GM19468 (cell line): Measurements from ENCODE around the gene GAL3ST3.

Experiments
- ATAC-seq: cut with Tn5 transposase; IDR thresholded peaks from one replicate; pipeline ENCODE4 v1.9.1; 2021; ENCODE audit warnings: mild to moderate bottlenecking, moderate library complexity, moderate number of reproducible peaks; ENCODE audit not compliant: unreplicated experiment; ENCODE audit errors: extremely low read depth

The GAL3ST3 gene

GRCh38 chr11:66070604-66071380 lies 21.8 kb upstream of the GAL3ST3 start:
- no peak for ATAC-seq

- peak; percentile 42 for ATAC-seq
These were observed 21.0 kb upstream of the GAL3ST3 start, which contains the start of gene PACS1 for GRCh38 chr11:66069715-66070603. TSS of gene PACS1 (plus strand) at chr11:66070272. CDS start at chr11:66070487, 215 bp downstream.

GRCh38 chr11:66068923-66069714 lies 20.2 kb upstream of the GAL3ST3 start:
- no peak for ATAC-seq

DNA sequence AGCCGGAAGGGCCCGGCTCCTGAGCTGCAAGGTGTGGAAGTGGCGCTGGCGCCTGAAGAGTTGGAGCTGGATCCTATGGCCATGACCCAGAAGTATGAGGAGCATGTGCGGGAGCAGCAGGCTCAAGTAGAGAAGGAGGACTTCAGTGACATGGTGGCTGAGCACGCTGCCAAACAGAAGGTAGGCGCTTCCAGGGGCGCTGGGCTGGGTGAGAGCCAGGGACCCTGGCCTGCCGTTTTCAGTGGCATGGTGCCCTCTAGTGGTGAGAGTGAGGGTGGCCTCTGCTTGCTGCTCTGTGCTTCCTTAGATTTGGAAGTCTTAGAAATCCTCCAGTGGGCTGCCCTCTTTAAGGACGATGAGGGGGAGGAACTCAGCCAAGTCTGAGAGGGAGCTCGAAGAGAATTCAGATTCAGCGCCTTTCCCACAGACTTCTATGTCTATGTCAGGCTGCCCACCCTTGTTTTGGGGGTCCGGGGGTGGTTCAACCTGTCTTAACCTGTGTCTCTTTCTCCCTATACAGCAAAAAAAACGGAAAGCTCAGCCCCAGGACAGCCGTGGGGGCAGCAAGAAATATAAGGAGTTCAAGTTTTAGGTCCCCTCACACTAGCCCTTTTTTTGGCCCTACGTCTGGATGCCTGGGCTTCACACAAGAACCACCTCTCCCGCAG lies 19.3 kb upstream of the GAL3ST3 start:
- no peak for ATAC-seq

GRCh38 chr11:66067640-66068039 lies 18.7 kb upstream of the GAL3ST3 start:
- ATAC-seq: no peak

- no peak for ATAC-seq
These were observed 17.8 kb upstream of the GAL3ST3 start for GRCh38 chr11:66066751-66067150.

DNA sequence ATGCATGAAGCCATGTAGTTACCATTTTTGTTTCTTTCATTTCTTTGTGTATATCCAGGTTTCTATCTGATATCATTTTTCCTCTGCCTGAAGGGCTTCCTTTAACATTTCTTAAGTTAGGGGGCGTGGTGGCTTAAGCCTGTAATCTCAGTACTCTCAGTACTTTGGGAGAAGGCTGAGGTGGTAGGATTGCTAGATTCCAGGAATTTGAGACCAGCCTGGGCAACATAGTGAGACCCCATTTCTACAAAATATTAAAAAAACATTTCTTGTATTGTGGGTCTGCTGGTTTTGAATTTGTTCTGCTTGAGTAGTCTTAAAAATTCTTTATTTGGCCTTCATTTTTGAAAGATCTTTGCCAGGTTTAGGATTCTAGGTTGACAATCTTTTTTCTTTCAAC lies 15.6 kb upstream of the GAL3ST3 start:
- ATAC-seq: no peak

DNA sequence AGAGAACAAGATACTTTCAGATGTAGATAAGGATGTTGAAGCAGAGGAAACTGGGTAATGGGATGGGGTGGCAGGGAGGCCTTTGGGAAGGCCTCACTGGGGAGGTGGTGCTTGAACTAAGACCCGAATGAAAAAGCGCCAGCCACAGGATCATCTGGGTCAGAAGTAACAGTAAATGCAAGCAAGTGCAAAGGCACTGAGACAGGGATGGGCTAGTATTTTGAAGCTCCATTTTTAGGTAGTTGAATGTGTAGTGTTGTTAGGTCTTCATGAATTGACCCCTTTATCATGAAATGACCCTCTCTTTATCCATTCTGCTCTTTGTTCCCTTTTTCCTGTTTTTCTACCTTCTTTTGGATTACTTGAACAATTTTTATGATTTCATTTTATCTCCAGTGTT lies 14.9 kb upstream of the GAL3ST3 start:
- ATAC-seq: no peak

GRCh38 chr11:66062408-66062807 lies 13.4 kb upstream of the GAL3ST3 start:
- no peak for ATAC-seq

GRCh38 chr11:66061268-66061667 lies 12.3 kb upstream of the GAL3ST3 start:
- no peak for ATAC-seq

DNA sequence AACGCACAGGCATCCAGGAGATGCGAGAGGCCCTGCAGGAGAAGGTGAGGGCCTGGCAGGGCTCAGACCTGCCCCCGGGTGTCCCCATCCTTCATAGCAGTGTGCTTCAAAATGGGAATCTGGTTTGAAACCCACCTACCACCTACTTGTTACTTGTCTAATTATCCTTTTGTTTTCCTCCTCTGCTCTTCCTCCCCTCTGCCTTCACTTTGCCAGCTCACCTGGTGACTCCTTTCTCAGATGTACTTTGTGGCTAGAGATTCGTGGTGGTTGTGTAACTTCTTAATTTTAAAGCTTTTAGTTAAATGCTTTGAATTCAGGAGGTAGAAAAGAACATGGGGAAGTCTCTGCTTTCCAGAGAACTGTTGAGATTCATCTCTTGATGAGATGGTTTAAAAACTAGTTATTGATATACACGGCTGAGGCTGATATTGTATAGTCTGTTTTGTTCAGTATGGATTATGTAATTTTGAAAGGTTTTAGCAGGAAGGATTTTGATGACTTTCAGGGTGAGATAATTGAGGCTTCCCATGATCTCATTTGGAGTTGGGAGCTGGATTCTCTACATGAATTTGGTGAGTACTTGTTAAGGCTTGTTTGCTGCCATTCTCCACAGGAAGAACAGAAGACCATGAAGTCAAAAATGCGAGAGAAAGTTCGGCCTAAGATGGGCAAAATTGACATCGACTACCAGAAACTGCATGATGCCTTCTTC lies 11.2 kb upstream of the GAL3ST3 start:
- ATAC-seq: no peak

GRCh38 chr11:66056501-66056900 lies 7.5 kb upstream of the GAL3ST3 start:
- ATAC-seq: no peak

- no peak for ATAC-seq
These were observed 6.1 kb upstream of the GAL3ST3 start for GRCh38 chr11:66055021-66055420.

DNA sequence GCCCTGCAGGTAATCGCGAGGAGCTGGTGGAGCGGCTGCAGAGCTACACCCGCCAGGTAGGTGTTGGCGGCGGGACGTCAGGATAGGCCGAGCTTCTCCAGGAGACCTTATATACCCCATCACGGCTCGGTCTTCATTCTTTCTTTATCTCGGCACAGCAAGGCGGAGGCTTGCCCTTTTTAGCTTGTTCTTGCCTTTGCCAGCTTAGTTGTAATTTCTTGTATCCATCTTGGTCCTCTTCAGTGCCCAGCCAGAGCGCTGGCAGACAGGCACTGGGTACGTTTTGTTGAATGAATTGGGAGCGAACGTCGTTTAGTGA lies 3.7 kb upstream of the GAL3ST3 start:
- no peak for ATAC-seq

DNA sequence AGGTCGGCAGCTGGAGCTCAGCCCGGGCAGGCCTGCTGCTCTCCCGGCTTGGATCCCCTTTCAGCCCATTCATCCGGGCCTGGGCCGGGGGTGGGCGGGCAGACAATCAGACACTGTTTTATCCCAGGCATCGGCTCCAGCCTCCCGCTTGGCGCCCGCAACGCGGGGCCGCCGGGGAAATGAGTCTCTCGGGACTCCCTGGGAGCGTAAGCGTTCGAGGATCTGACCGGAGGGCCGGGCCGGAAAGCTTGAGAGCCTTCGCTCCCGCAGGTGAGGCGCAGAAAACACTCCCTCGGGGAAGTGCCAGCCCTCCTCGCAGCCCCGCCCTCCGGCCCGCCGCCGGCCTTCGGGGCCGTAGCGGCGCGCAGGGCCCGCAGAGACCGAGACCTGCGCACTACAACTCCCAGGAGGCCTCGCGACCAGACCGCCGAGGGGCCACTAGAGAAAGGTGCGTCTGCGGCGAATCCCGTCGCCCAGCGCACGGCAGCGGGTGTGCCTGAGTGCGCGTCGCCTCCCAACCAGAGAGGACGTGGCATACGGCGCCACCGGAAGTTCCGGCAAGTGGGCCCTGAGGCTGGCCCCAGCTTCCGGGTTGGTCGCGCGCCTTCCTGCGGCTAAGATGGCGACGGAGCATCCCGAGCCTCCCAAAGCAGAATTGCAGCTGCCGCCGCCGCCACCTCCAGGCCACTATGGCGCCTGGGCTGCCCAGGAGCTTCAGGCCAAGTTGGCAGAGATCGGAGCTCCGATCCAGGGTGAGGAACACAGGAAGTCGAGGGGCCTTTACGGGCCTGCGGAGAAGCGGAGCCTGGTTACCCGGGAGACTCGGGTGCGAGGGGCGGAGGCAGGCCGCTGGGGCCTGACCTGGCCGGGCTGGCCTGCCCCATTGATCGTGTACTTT lies 3.1 kb upstream of the GAL3ST3 start, which contains the start of gene SF3B2:
Gene SF3B2, plus strand, starts transcription at position 599 of the 898 bp plus-strand sequence. Its CDS starts 21 bp downstream, at position 620.
- peak; percentile 92 for ATAC-seq

- ATAC-seq: no peak
These were observed 2.4 kb upstream of the GAL3ST3 start for GRCh38 chr11:66051371-66051765.

GRCh38 chr11:66050581-66051231 lies 1.7 kb upstream of the GAL3ST3 start:
- ATAC-seq: no peak
